ENCODE data around the gene DPP10.

Gene DPP10

GRCh38 chr2:114925296-114926255 lies 483.1 kb downstream of the DPP10 start:
- TF ChIP-seq EP300 (IDR thresholded peaks at IDR 0.05; ENCODE audit: borderline replicate concordance) (no peak), TCF12 (IDR thresholded peaks at IDR 0.05; ENCODE audit: low read depth) (no peak), YY1 (IDR thresholded peaks at IDR 0.05; ENCODE audit: low read depth) (no peak), FOXM1 (IDR thresholded peaks at IDR 0.05; ENCODE audit: borderline replicate concordance, low read depth) (no peak), TEAD4 (IDR thresholded peaks at IDR 0.05) (no peak), CREB1 (IDR thresholded peaks at IDR 0.05; ENCODE audit: low read depth) (no peak), TAF1 (IDR thresholded peaks at IDR 0.05; ENCODE audit: low read depth) (no peak), ZBTB7A (IDR thresholded peaks at IDR 0.05; ENCODE audit: low read depth) (no peak), RAD21 (IDR thresholded peaks at IDR 0.05; ENCODE audit: low read depth) (no peak), EGR1 (IDR thresholded peaks at IDR 0.05) (no peak)

GRCh38 chr2:114926303-114926702 lies 483.9 kb downstream of the DPP10 start:
- TF ChIP-seq, protein P1, sequence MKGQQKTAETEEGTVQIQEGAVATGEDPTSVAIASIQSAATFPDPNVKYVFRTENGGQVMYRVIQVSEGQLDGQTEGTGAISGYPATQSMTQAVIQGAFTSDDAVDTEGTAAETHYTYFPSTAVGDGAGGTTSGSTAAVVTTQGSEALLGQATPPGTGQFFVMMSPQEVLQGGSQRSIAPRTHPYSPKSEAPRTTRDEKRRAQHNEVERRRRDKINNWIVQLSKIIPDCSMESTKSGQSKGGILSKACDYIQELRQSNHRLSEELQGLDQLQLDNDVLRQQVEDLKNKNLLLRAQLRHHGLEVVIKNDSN (IDR thresholded peaks at IDR 0.05), result no peak
- TF ChIP-seq EGR1 (IDR thresholded peaks at IDR 0.05), result no peak
- no peak for TF ChIP-seq YY1 (IDR thresholded peaks at IDR 0.05; ENCODE audit: low read depth)
- no peak for TF ChIP-seq TCF12 (IDR thresholded peaks at IDR 0.05; ENCODE audit: low read depth)
- no peak for TF ChIP-seq RAD21 (IDR thresholded peaks at IDR 0.05; ENCODE audit: low read depth)
- TF ChIP-seq TEAD4 (IDR thresholded peaks at IDR 0.05), result no peak
- TF ChIP-seq TAF1 (IDR thresholded peaks at IDR 0.05; ENCODE audit: low read depth), result no peak
- TF ChIP-seq CEBPB (IDR thresholded peaks at IDR 0.05), result no peak
- TF ChIP-seq EP300 (IDR thresholded peaks at IDR 0.05; ENCODE audit: borderline replicate concordance), result no peak
- no peak for TF ChIP-seq FOXM1 (IDR thresholded peaks at IDR 0.05; ENCODE audit: borderline replicate concordance, low read depth)
- no peak for TF ChIP-seq ZBTB7A (IDR thresholded peaks at IDR 0.05; ENCODE audit: low read depth)
- TF ChIP-seq, protein P2, sequence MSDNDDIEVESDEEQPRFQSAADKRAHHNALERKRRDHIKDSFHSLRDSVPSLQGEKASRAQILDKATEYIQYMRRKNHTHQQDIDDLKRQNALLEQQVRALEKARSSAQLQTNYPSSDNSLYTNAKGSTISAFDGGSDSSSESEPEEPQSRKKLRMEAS (IDR thresholded peaks at IDR 0.05), result no peak
- TF ChIP-seq REST (IDR thresholded peaks at IDR 0.05; ENCODE audit: low read depth), result no peak
- TF ChIP-seq CREB1 (IDR thresholded peaks at IDR 0.05; ENCODE audit: low read depth), result no peak
- TF ChIP-seq NFIC (IDR thresholded peaks at IDR 0.05), result no peak

DNA sequence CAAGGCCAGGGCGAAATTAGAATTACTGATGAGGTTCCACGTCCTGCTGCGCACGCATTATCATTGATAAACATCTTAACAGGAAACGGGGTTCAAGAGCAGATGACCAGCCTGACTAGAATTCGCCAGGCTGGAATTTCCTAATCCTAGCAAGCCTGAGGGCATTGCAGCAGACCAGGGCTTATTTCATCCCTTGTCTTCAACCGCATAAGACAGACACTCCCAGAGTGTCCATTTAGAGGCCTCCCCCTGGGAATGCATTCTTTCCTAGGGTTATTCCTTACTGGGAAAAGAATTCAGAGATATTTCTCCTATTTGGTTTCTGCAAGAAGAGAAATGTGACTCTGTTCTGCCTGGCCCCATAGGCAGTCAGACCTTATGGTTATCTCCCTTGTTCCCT lies 486.8 kb downstream of the DPP10 start:
- TF ChIP-seq TCF12 (IDR thresholded peaks at IDR 0.05; ENCODE audit: low read depth) (no peak), EP300 (IDR thresholded peaks at IDR 0.05; ENCODE audit: borderline replicate concordance) (no peak), RAD21 (IDR thresholded peaks at IDR 0.05; ENCODE audit: low read depth) (no peak), CEBPB (IDR thresholded peaks at IDR 0.05) (no peak), REST (IDR thresholded peaks at IDR 0.05; ENCODE audit: low read depth) (no peak), FOXM1 (IDR thresholded peaks at IDR 0.05; ENCODE audit: borderline replicate concordance, low read depth) (no peak), YY1 (IDR thresholded peaks at IDR 0.05; ENCODE audit: low read depth) (no peak), CREB1 (IDR thresholded peaks at IDR 0.05; ENCODE audit: low read depth) (no peak), TEAD4 (IDR thresholded peaks at IDR 0.05) (no peak)
- TF ChIP-seq, protein P1 (IDR thresholded peaks at IDR 0.05), result no peak

DNA sequence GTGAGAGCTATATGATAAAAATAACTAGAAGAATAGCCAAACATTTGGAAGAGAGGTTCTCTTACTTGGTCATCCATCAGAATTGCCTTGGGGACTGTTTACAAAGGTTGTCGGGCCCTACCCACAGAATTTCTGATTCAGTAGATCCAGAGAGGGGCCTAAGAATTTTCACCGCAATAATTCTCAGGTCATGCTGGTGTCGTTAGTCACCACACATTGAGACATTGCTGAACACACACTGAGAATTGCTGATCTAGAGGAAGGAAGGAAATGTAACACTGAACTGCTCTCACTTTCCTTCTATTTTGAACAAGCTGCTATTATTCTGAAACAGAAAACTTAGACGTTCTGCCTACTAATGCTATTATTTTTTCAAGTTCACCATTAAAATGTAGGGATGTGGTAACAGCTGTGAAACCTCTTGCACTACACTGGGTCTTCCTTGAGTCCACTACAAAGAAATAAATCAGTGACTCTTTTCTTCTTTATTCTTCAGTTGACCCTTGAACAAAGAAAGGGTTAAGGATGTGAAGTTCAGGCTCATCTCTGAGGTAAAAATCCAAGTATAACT lies 491.3 kb downstream of the DPP10 start:
- TF ChIP-seq TEAD4 (IDR thresholded peaks at IDR 0.05), result no peak

DNA sequence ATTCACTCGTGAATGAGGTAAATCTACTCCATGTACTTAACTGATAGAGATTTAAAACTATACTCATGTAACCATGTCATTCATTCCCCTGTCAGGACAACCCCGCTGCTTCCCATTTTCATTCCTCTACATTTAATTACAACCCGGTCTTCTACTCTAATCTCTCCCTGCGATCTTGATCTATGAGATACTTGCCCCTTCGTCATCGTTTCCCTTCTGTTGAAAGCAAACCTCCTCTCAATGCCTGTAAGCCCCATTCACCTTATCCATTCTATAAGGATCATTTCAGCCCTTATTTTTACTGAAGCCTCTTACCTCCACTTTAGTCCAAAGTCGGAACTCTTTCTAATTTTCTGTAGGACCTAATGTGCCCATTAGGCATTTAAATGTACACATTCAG lies 492.6 kb downstream of the DPP10 start:
- no peak for TF ChIP-seq REST (IDR thresholded peaks at IDR 0.05; ENCODE audit: low read depth)
- no peak for TF ChIP-seq EP300 (IDR thresholded peaks at IDR 0.05; ENCODE audit: borderline replicate concordance)
- no peak for TF ChIP-seq CREB1 (IDR thresholded peaks at IDR 0.05; ENCODE audit: low read depth)
- no peak for TF ChIP-seq TCF12 (IDR thresholded peaks at IDR 0.05; ENCODE audit: low read depth)

Data from Ishikawa (cell line).